Skeletal muscle tissue (tissue), 4 donors: ENCODE data around the gene WDR54. TPM values are rescaled to one million over a fixed set of nuclear protein-coding genes. Genes with fewer than 3 reads are reported as not detected.
"Not testable (repeated sequence)": the region's sequence is repeated elsewhere in the genome, so short reads cannot be mapped to it uniquely, and the experiment has no call there.

Experiments used
- H3K27ac ChIP-seq: one replicate; pipeline ENCODE4 v1.7.0; 2013; ENCODE audit warnings: mild to moderate bottlenecking, low read depth, low read length, inconsistent platforms
- H3K27me3 ChIP-seq, 3 donors: one replicate each; pipeline ENCODE4 v1.7.0; 2013; ENCODE audit warnings: low read length in 3 of 3; ENCODE audit not compliant: control insufficient read depth in 3 of 3, insufficient read depth in 3 of 3
- H3K36me3 ChIP-seq, 3 donors: one replicate each; pipeline ENCODE4 v1.7.0; 2013; ENCODE audit warnings: low read length in 3 of 3; ENCODE audit not compliant: control insufficient read depth in 3 of 3, insufficient read depth in 3 of 3
- H3K4me1 ChIP-seq, 3 donors: one replicate each; pipeline ENCODE4 v1.7.0; 2013; ENCODE audit warnings: low read length in 3 of 3, mild to moderate bottlenecking in 3 of 3; ENCODE audit not compliant: control insufficient read depth in 3 of 3, insufficient read depth in 3 of 3
- H3K4me3 ChIP-seq, 3 donors: one replicate each; pipeline ENCODE4 v1.7.0; 2013; ENCODE audit warnings: low read length in 3 of 3
- H3K9ac ChIP-seq, 3 donors: one replicate each; pipeline ENCODE4 v1.7.0; 2013; ENCODE audit warnings: low read length in 3 of 3, mild to moderate bottlenecking in 3 of 3, moderate library complexity in 2 of 3, low read depth in 1 of 3
- H3K9me3 ChIP-seq, 3 donors: one replicate each; pipeline ENCODE4 v1.7.0; 2013; ENCODE audit warnings: low read length in 3 of 3; ENCODE audit not compliant: control insufficient read depth in 3 of 3
- total RNA-seq: library from RNA; depleted of rRNA; stranded (reverse); fragments of >200 nt; gene quantifications from one replicate; pipeline ENCODE4 v1.2.3, GENCODE V29; 2014
- donor health status: Osteomylitis.

Gene WDR54
- total RNA-seq, 1 donor from 2014 or later: 5.7 TPM

DNA sequence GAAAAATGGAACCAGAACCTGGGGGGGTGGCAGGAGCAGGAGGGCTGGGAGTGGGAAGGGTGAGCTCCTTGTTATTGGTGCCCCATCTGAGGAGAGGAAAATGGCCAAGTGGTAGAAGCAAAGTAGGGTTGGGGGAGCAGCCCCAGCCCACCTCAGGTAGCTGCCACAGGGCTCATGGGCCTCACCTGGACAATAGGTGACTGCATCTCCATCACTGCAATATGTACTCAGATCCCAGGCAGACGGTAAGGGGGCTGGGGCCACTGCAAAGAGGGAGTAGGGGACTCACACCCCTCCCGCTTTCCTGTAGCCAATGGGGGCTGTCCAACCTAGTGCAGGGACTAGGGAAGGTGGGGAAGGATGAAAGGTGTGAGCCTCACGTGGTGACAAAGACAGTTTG lies 4.3 kb upstream of the WDR54 start:
- peaks cover 30 to 41% (median 33%) of the 10 kb centered on the region in 3 donors for H3K4me1 ChIP-seq
- H3K36me3 ChIP-seq: no peaks in the 10 kb centered on the region
- H3K9ac ChIP-seq: no peak overlapping the region
- peaks cover 23 to 44% (median 37%) of the 10 kb centered on the region in 3 donors for H3K27me3 ChIP-seq
- H3K9me3 ChIP-seq: no peaks in the 10 kb centered on the region
- no peak overlapping the region for H3K4me3 ChIP-seq
- no peak overlapping the region for H3K27ac ChIP-seq

DNA sequence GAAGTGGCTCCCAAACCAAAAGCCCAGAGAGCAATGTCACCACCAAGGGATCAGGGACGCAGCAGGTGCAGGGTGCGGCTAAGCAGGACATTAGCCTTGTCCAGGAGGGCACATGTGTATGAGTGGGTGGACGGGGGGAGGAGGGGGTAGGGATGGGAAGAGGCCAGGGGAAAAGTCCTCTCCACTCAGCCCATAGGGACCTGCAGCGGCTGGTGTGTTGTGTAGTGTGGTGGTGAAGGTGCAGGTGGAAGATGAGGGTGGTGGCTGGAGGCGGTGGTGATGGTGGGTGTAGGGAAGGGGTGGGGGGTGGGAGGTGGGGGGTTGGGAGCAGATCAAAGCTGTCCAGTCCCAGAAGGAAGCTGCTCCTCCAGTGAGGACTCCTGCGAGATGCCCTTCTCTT lies 3.8 kb upstream of the WDR54 start:
- H3K27ac ChIP-seq: no peak overlapping the region
- H3K27me3 ChIP-seq: peaks cover 23 to 47% (median 39%) of the 10 kb centered on the region in 3 donors
- H3K4me1 ChIP-seq: peaks cover 31 to 43% (median 35%) of the 10 kb centered on the region in 3 donors
- H3K9me3 ChIP-seq: no peaks in the 10 kb centered on the region
- H3K9ac ChIP-seq: no peak overlapping the region
- H3K4me3 ChIP-seq: no peak overlapping the region
- no peaks in the 10 kb centered on the region for H3K36me3 ChIP-seq

DNA sequence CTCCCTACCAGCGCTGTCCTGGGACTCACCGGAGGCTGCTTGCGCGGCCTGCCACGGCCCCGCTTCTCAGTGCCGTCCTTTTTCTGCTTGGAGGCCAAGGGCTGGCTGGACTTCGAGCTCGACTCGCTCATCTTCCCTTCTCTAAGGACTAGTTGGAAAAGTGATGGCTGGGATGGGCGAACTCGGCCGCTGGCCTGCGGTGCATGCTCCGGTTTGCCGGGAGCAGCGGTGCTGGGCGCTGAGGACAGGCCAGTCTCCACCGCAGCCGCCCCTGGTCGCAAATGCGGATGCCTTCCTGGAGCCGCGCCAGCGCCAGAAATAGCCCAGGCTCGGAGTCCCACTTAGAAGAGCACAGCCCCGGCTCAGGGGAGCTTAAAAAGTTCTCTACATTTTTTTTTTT lies 3.2 kb upstream of the WDR54 start:
- H3K9ac ChIP-seq: peak overlapping the region in 1 of 3 donors; percentile 25
- no peaks in the 10 kb centered on the region for H3K9me3 ChIP-seq
- peaks cover 23 to 52% (median 39%) of the 10 kb centered on the region in 3 donors for H3K27me3 ChIP-seq
- H3K4me3 ChIP-seq: no peak overlapping the region
- no peaks in the 10 kb centered on the region for H3K36me3 ChIP-seq
- peaks cover 31 to 39% (median 35%) of the 10 kb centered on the region in 3 donors for H3K4me1 ChIP-seq
- H3K27ac ChIP-seq: no peak overlapping the region

DNA sequence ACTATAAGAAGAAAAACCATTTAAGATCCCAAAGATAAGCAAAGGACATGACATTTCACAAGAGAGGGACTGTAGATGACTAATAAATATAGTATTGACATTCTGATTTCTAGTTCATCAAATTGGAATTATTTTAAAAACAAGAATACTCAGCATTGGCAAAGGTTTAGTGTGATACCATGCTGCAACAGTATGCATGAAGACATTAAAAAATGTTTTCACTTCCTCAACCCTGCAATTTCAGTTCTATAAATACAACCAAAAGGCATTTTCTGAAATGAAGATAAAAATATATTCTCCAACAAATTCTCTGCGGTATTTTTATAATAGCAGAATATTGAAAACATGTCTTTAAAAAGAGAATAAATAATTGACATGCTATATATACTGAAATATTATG lies 2.2 kb upstream of the WDR54 start:
- Histone ChIP-seq H3K9me3 (no peaks in the 10 kb centered on the region), H3K36me3 (no peaks in the 10 kb centered on the region), H3K4me3 (no peak overlapping the region), H3K9ac (no peak overlapping the region), H3K27me3 (peaks cover 23 to 47% (median 35%) of the 10 kb centered on the region in 3 donors), H3K27ac (no peak overlapping the region), H3K4me1 (peaks cover 28 to 34% (median 32%) of the 10 kb centered on the region in 3 donors)

DNA sequence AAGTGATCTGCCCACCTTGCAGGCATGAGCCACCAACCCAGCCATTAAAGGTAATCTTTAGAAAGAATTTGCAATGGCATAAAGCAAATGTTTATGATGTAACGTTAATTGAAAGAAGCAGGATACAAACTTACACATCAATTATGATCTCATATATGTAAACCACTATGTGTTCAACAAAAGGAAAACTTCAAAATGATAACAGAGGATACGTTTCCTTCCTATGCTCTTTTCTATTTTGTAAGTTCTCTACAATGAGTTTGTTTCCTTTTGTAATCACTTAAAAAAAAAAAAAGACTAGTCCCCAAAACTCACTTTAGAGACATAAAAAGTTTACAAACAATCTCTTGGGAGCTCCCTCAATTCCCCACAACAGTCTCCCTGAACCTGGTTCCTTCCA lies 1.5 kb upstream of the WDR54 start:
- no peak overlapping the region for H3K9ac ChIP-seq
- peaks cover 22 to 27% (median 26%) of the 10 kb centered on the region in 3 donors for H3K4me1 ChIP-seq
- no peak overlapping the region for H3K27ac ChIP-seq
- peaks cover 21 to 40% (median 29%) of the 10 kb centered on the region in 3 donors for H3K27me3 ChIP-seq
- no peaks in the 10 kb centered on the region for H3K36me3 ChIP-seq
- H3K9me3 ChIP-seq: no peaks in the 10 kb centered on the region
- no peak overlapping the region for H3K4me3 ChIP-seq

DNA sequence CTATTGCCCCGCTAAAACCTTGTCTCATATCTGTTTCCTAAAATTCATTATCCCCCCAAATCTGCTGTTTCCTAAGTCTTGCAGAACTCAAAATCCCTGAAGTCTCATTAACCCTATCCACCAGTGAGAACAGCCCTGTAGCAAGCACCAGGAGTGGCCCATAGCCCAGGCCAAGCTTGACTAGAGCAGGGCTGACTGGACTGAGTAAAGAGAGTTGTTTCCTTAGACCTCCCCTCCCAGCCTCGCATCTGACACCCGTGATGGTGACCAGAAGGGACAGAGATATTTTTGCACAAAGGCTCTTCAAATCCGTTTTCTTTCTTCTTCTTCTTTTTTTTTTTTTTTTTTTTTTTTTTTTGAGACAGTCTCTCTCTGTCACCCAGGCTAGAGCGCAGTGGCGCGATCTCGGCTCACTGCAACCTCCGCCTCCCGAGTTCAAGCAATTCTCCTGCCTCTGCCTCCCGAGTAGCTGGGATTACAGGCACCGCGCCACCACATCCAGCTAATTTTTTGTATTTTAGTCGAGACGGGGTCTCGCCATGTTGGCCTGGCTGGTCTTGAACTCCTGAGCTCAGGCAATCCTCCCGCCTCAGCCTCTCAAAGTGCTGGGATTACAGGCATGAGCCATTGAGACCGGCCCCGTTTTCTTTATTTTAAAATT lies 957 bp upstream of the WDR54 start:
- not testable (repeated sequence) for H3K9ac ChIP-seq, H3K36me3 ChIP-seq, H3K27ac ChIP-seq, H3K9me3 ChIP-seq
- Histone ChIP-seq H3K4me3 (peak overlapping the region in 1 of 3 donors; percentile 77), H3K4me1 (peaks cover 20 to 22% (median 20%) of the 10 kb centered on the region in 3 donors), H3K27me3 (peaks cover 15 to 35% (median 24%) of the 10 kb centered on the region in 3 donors)

DNA sequence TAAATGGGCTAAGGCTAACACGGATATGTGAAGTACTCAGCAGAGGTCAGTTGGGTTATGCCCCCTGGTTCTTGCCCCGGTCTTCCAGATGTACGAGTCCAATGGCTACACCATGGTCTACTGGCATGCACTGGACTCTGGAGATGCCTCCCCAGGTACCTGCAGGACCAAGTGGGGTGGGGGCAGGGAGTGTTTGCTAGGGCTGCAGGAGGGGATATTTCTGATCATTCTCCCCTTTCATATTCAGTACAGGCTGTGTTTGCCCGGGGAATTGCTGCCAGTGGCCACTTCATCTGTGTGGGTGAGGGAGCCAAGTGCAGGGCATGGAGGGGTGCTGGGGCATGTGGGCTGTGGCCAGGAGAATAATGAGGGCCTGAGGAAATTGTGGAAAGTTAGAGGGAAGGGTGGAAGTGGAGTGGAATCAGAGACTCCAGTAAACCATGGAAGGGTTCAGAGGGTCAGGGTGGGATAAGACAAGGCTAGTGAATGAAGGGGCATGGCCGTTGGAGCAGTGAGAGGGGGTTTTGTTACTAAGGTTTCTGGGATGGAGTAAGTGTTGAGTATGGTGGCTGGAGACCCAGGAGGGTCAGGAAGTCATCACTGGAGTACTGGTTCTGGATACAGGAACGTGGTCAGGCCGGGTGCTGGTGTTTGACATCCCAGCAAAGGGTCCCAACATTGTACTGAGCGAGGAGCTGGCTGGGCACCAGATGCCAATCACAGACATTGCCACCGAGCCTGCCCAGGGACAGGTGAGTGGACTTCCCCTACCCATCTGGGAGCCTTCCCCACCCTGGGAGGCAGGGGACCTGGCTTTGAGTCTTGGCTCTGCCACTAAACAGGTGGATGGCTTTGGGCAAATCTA lies 1.9 kb downstream of the WDR54 start:
- Histone ChIP-seq H3K27me3 (peaks cover 8 to 23% (median 19%) of the 10 kb centered on the region in 3 donors), H3K9ac (no peak overlapping the region), H3K36me3 (peaks cover 5 to 17% (median 6%) of the 10 kb centered on the region in 3 donors), H3K27ac (no peak overlapping the region), H3K4me1 (peaks cover 12 to 15% (median 13%) of the 10 kb centered on the region in 3 donors), H3K9me3 (no peaks in the 10 kb centered on the region), H3K4me3 (no peak overlapping the region)

DNA sequence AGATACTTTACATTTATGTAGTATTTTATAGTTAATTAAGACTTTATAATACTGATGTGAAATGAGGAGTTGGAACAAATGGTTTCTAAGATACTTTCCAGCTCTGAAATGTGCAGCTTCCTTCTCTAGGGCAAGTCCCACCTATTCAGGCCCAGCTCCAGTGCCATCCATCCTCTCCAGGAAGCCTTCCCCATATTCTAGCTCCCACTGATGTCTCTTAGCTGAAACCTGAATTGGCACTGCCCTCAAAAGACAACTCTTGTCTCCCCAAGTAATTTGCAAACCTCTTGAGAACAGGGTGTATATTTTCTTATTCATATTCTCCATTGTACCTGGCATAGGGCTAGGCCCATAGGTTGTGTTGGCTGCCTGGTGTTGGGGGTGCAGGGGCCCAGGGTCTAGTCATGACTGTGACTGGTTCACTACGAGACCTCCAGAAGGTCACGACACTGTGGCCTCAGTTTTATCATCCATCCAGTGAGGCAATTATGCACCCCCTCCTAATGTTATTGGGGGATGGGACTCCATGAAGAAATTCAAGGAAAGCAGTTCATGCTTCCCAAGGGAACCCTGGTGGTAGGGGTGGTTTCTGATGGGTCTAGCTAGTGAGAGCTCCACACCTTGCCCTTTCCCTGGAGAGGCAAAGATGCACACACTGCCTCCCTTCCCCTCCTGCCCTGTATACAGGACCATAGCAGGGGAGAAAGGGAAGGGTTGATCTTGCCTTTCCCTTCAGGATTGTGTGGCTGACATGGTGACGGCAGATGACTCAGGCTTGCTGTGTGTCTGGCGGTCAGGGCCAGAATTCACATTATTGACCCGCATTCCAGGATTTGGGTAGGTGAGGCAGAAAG lies 2.8 kb downstream of the WDR54 start:
- Histone ChIP-seq H3K9ac (no peak overlapping the region), H3K4me1 (peaks cover 12 to 15% (median 13%) of the 10 kb centered on the region in 3 donors)

DNA sequence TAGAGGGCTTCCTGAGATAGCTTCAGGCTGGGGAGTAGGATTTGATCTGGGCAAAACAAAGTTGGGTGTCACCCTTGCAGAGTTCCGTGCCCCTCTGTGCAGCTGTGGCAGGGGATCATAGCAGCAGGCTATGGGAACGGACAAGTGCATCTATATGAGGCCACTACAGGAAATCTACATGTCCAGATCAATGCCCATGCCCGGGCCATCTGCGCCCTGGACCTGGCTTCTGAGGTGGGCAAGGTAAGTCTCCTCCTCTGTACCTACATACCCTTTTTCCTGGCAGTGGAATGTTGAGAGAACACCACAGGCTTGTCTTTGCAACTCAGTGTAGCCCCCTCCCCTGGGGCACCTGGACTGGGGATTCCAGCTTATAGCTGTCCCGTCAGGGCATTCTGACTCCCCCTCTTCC lies 3.5 kb downstream of the WDR54 start:
- H3K27ac ChIP-seq: no peak overlapping the region
- peaks cover 14 to 32% (median 17%) of the 10 kb centered on the region in 3 donors for H3K36me3 ChIP-seq
- no peak overlapping the region for H3K9ac ChIP-seq
- no peak overlapping the region for H3K4me3 ChIP-seq
- peaks cover 12 to 15% (median 13%) of the 10 kb centered on the region in 3 donors for H3K4me1 ChIP-seq
- no peaks in the 10 kb centered on the region for H3K9me3 ChIP-seq
- peaks cover 8 to 23% (median 19%) of the 10 kb centered on the region in 3 donors for H3K27me3 ChIP-seq

More for the DNA sequence above, 2.8 kb downstream of the WDR54 start:
- peaks cover 8 to 23% (median 19%) of the 10 kb centered on the region in 3 donors for H3K27me3 ChIP-seq
- H3K9me3 ChIP-seq: no peaks in the 10 kb centered on the region
- no peak overlapping the region for H3K4me3 ChIP-seq
- no peak overlapping the region for H3K27ac ChIP-seq
- peaks cover 10 to 26% (median 13%) of the 10 kb centered on the region in 3 donors for H3K36me3 ChIP-seq
